Skeletal muscle satellite cell (primary cell): ENCODE data around the gene CSAD.

Experiments used
- H3K27me3 ChIP-seq: 2 replicates; pipeline ENCODE4 v1.7.0; 2013; ENCODE audit warnings: low read length; ENCODE audit not compliant: control insufficient read depth, insufficient read depth
- H3K36me3 ChIP-seq: 2 replicates; pipeline ENCODE4 v1.7.0; 2013; ENCODE audit warnings: mild to moderate bottlenecking, control low read depth, low read length; ENCODE audit not compliant: insufficient read depth
- H3K4me1 ChIP-seq: 2 replicates; pipeline ENCODE4 v1.7.0; 2013; ENCODE audit warnings: low read length; ENCODE audit not compliant: control insufficient read depth, insufficient read depth
- H3K4me2 ChIP-seq: 2 replicates; pipeline ENCODE4 v1.7.0; 2013; ENCODE audit warnings: mild to moderate bottlenecking, low read length
- H3K4me3 ChIP-seq: 2 replicates; pipeline ENCODE4 v1.7.0; 2013; ENCODE audit warnings: low read length
- H3K9ac ChIP-seq: 2 replicates; pipeline ENCODE4 v1.7.0; 2013; ENCODE audit warnings: mild to moderate bottlenecking, low read depth, low read length, moderate library complexity
- H3K9me3 ChIP-seq: replicated peaks from 2 replicates; pipeline ENCODE4 v1.7.0; 2013; ENCODE audit warnings: mild to moderate bottlenecking, control low read depth, low read length

CSAD gene

GRCh38 chr12:53217051-53217930 lies 36.6 kb upstream of the CSAD start:
- Histone ChIP-seq H3K9me3 (no peaks in the 10 kb centered on the region), H3K36me3 (peaks cover 29% of the 10 kb centered on the region), H3K27me3 (no peaks in the 10 kb centered on the region), H3K4me2 (peak overlapping the region; percentile 92), H3K4me1 (peaks cover 55% of the 10 kb centered on the region), H3K9ac (peak overlapping the region; percentile 81), H3K4me3 (peak overlapping the region; percentile 88)

- Histone ChIP-seq H3K9me3 (no peaks in the 10 kb centered on the region), H3K4me1 (peaks cover 42% of the 10 kb centered on the region), H3K27me3 (no peaks in the 10 kb centered on the region), H3K4me2 (no peak overlapping the region), H3K36me3 (peaks cover 47% of the 10 kb centered on the region), H3K9ac (no peak overlapping the region), H3K4me3 (no peak overlapping the region)
Observed at GRCh38 chr12:53215497-53215896, 34.8 kb upstream of the CSAD start.

GRCh38 chr12:53214687-53215455 lies 34.1 kb upstream of the CSAD start:
- Histone ChIP-seq H3K4me2 (no peak overlapping the region), H3K4me3 (no peak overlapping the region), H3K36me3 (peaks cover 51% of the 10 kb centered on the region), H3K27me3 (no peaks in the 10 kb centered on the region), H3K9me3 (no peaks in the 10 kb centered on the region), H3K4me1 (peaks cover 40% of the 10 kb centered on the region), H3K9ac (no peak overlapping the region)

- H3K27me3 ChIP-seq: no peaks in the 10 kb centered on the region
- H3K4me3 ChIP-seq: no peak overlapping the region
- H3K9ac ChIP-seq: no peak overlapping the region
- peaks cover 40% of the 10 kb centered on the region for H3K4me1 ChIP-seq
- H3K36me3 ChIP-seq: peaks cover 51% of the 10 kb centered on the region
- H3K4me2 ChIP-seq: no peak overlapping the region
- H3K9me3 ChIP-seq: no peaks in the 10 kb centered on the region
Observed at GRCh38 chr12:53214221-53214620, 33.5 kb upstream of the CSAD start.

- Histone ChIP-seq H3K4me1 (peaks cover 40% of the 10 kb centered on the region), H3K4me2 (no peak overlapping the region), H3K9ac (peak overlapping the region; percentile 22), H3K36me3 (peaks cover 51% of the 10 kb centered on the region), H3K9me3 (no peaks in the 10 kb centered on the region), H3K4me3 (no peak overlapping the region), H3K27me3 (no peaks in the 10 kb centered on the region)
Observed at GRCh38 chr12:53213348-53213747, 32.6 kb upstream of the CSAD start.

- H3K27me3 ChIP-seq: no peaks in the 10 kb centered on the region
- peak overlapping the region; percentile 22 for H3K9ac ChIP-seq
- H3K4me1 ChIP-seq: peaks cover 39% of the 10 kb centered on the region
- H3K4me3 ChIP-seq: no peak overlapping the region
- peaks cover 51% of the 10 kb centered on the region for H3K36me3 ChIP-seq
- no peak overlapping the region for H3K4me2 ChIP-seq
- H3K9me3 ChIP-seq: no peaks in the 10 kb centered on the region
Observed at GRCh38 chr12:53212931-53213330, 32.2 kb upstream of the CSAD start.

- no peak overlapping the region for H3K4me2 ChIP-seq
- H3K9me3 ChIP-seq: no peaks in the 10 kb centered on the region
- peaks cover 29% of the 10 kb centered on the region for H3K4me1 ChIP-seq
- no peaks in the 10 kb centered on the region for H3K27me3 ChIP-seq
- H3K36me3 ChIP-seq: peaks cover 51% of the 10 kb centered on the region
- H3K9ac ChIP-seq: no peak overlapping the region
- H3K4me3 ChIP-seq: no peak overlapping the region
Observed at GRCh38 chr12:53211476-53212381, 31.0 kb upstream of the CSAD start.

- Histone ChIP-seq H3K4me1 (peaks cover 30% of the 10 kb centered on the region), H3K27me3 (no peaks in the 10 kb centered on the region), H3K9ac (no peak overlapping the region), H3K9me3 (no peaks in the 10 kb centered on the region), H3K4me2 (no peak overlapping the region), H3K4me3 (no peak overlapping the region), H3K36me3 (peaks cover 51% of the 10 kb centered on the region)
Observed at GRCh38 chr12:53210843-53211242, 30.1 kb upstream of the CSAD start.

GRCh38 chr12:53208877-53209463 lies 28.2 kb upstream of the CSAD start:
- peaks cover 22% of the 10 kb centered on the region for H3K4me1 ChIP-seq
- H3K4me2 ChIP-seq: no peak overlapping the region
- H3K36me3 ChIP-seq: peaks cover 38% of the 10 kb centered on the region
- H3K4me3 ChIP-seq: no peak overlapping the region
- H3K9me3 ChIP-seq: no peaks in the 10 kb centered on the region
- no peaks in the 10 kb centered on the region for H3K27me3 ChIP-seq
- H3K9ac ChIP-seq: no peak overlapping the region

GRCh38 chr12:53208435-53208834 lies 27.7 kb upstream of the CSAD start:
- Histone ChIP-seq H3K4me3 (no peak overlapping the region), H3K4me2 (no peak overlapping the region), H3K9ac (no peak overlapping the region), H3K9me3 (no peaks in the 10 kb centered on the region), H3K4me1 (peaks cover 22% of the 10 kb centered on the region), H3K27me3 (no peaks in the 10 kb centered on the region), H3K36me3 (peaks cover 32% of the 10 kb centered on the region)

GRCh38 chr12:53207042-53207441 lies 26.3 kb upstream of the CSAD start, which contains the start of gene ITGB7:
Gene ITGB7 (minus strand): TSS chr12:53207251. CDS start chr12:53200443, 6,808 bp downstream.
- H3K27me3 ChIP-seq: no peaks in the 10 kb centered on the region
- peak within 1 kb of the TSS; percentile 49 for H3K4me2 ChIP-seq
- no peaks in the 10 kb centered on the region for H3K9me3 ChIP-seq
- no peak within 1 kb of the TSS for H3K4me3 ChIP-seq
- peak within 1 kb of the TSS; percentile 50 for H3K9ac ChIP-seq
- H3K36me3 ChIP-seq: peaks cover 19% of the 10 kb centered on the region
- peaks cover 17% of the 10 kb centered on the region for H3K4me1 ChIP-seq
